ENCODE measurements around the gene NEUROD6. TPM values are rescaled to one million over a fixed set of nuclear protein-coding genes. Genes with fewer than 3 reads are reported as not detected.

The NEUROD6 gene
- polyA plus RNA-seq (not detected in 2 replicates), polyA minus RNA-seq (not detected in 2 replicates)

- H3K4me3 ChIP-seq (ENCODE audit: low read length): no peak within 1 kb of the TSS
- no peaks in the 10 kb centered on the region for H3K9me3 ChIP-seq (ENCODE audit: low read length)
- H3F3A ChIP-seq (ENCODE audit: insufficient read depth, low read length, poor library complexity, severe bottlenecking): no peaks in the 10 kb centered on the region
- H3K36me3 ChIP-seq (ENCODE audit: insufficient read depth, low read length): no peaks in the 10 kb centered on the region
- H3K9me2 ChIP-seq (ENCODE audit: insufficient read depth, low read length): no peaks in the 10 kb centered on the region
- TF ChIP-seq CTCF (IDR thresholded peaks at IDR 0.05; ENCODE audit: poor library complexity, severe bottlenecking) (no peak), POLR2AphosphoS5 (IDR thresholded peaks at IDR 0.05) (no peak), TAF1 (IDR thresholded peaks at IDR 0.05; ENCODE audit: low read depth) (no peak), EZH2 (IDR thresholded peaks at IDR 0.05; ENCODE audit: borderline replicate concordance, insufficient read depth, low read length, poor library complexity, severe bottlenecking) (no peak), REST (IDR thresholded peaks at IDR 0.05; ENCODE audit: borderline replicate concordance) (no peak), SMC3 (conservative IDR thresholded peaks at IDR 0.05; ENCODE audit: poor library complexity) (no peak), RAD21 (conservative IDR thresholded peaks at IDR 0.05) (no peak), EP300 (conservative IDR thresholded peaks at IDR 0.05; ENCODE audit: poor library complexity, severe bottlenecking) (no peak), MXI1 (conservative IDR thresholded peaks at IDR 0.05; ENCODE audit: poor library complexity, severe bottlenecking) (no peak)
- H3K27ac ChIP-seq (ENCODE audit: low read length): no peak within 1 kb of the TSS
- H3K79me2 ChIP-seq (replicated peaks; ENCODE audit: insufficient read depth, low read length): no peaks in the 10 kb centered on the region
- H3K4me2 ChIP-seq (ENCODE audit: low read length): no peak within 1 kb of the TSS
- H4K20me1 ChIP-seq (ENCODE audit: insufficient read depth): no peaks in the 10 kb centered on the region
- no peak within 1 kb of the TSS for H2AFZ ChIP-seq (ENCODE audit: low read depth, low read length)
- H3K9ac ChIP-seq (ENCODE audit: low read length): no peak within 1 kb of the TSS
- peaks cover 35% of the 10 kb centered on the region for H3K27me3 ChIP-seq (ENCODE audit: insufficient read depth, low read depth, low read length)
Observed at GRCh38 chr7:31340603-31341002, at the start of gene NEUROD6. NEUROD6 (minus strand) TSS chr7:31340726; CDS start chr7:31339268, 1,458 bp downstream.

GRCh38 chr7:31384466-31384865 lies 43.9 kb upstream of the NEUROD6 start:
- Histone ChIP-seq H2AFZ (ENCODE audit: low read depth, low read length) (no peak overlapping the region), H3K9me2 (ENCODE audit: insufficient read depth, low read length) (no peaks in the 10 kb centered on the region), H3K27ac (ENCODE audit: low read length) (no peak overlapping the region), H3K36me3 (ENCODE audit: insufficient read depth, low read length) (no peaks in the 10 kb centered on the region), H3K27me3 (ENCODE audit: insufficient read depth, low read depth, low read length) (no peaks in the 10 kb centered on the region), H3F3A (ENCODE audit: insufficient read depth, low read length, poor library complexity, severe bottlenecking) (no peaks in the 10 kb centered on the region), H3K79me2 (replicated peaks; ENCODE audit: insufficient read depth, low read length) (no peaks in the 10 kb centered on the region), H3K4me2 (ENCODE audit: low read length) (no peak overlapping the region), H3K4me3 (ENCODE audit: low read length) (no peak overlapping the region), H3K9me3 (ENCODE audit: low read length) (no peaks in the 10 kb centered on the region), H3K9ac (ENCODE audit: low read length) (no peak overlapping the region), H4K20me1 (ENCODE audit: insufficient read depth) (no peaks in the 10 kb centered on the region)
- TF ChIP-seq POLR2AphosphoS5 (IDR thresholded peaks at IDR 0.05): no peak
- no peak for TF ChIP-seq SMC3 (conservative IDR thresholded peaks at IDR 0.05; ENCODE audit: poor library complexity)
- TF ChIP-seq REST (IDR thresholded peaks at IDR 0.05; ENCODE audit: borderline replicate concordance): no peak
- TF ChIP-seq RAD21 (conservative IDR thresholded peaks at IDR 0.05): no peak
- TF ChIP-seq EZH2 (IDR thresholded peaks at IDR 0.05; ENCODE audit: borderline replicate concordance, insufficient read depth, low read length, poor library complexity, severe bottlenecking): no peak
- TF ChIP-seq CTCF (IDR thresholded peaks at IDR 0.05; ENCODE audit: poor library complexity, severe bottlenecking): no peak
- TF ChIP-seq MXI1 (conservative IDR thresholded peaks at IDR 0.05; ENCODE audit: poor library complexity, severe bottlenecking): no peak
- no peak for TF ChIP-seq TAF1 (IDR thresholded peaks at IDR 0.05; ENCODE audit: low read depth)
- TF ChIP-seq EP300 (conservative IDR thresholded peaks at IDR 0.05; ENCODE audit: poor library complexity, severe bottlenecking): no peak
